K562 (cell line): ENCODE measurements around the gene SLC10A1. TPM values are rescaled to one million over a fixed set of nuclear protein-coding genes. Genes with fewer than 3 reads are reported as not detected.

ENCODE experiments used
- ATAC-seq: fragments of 200-7000 bp; cut with Tn5 transposase; 3 replicates; pipeline ENCODE4 v1.9.1; 2020; ENCODE audit warnings: moderate library complexity
- BruUV-seq: library from RNA; stranded (reverse); fragments of 400-500 nt; replicated peaks from 2 replicates; lab custom pipeline; 2021; lab: Mats Ljungman, UMichigan
- CTCF ChIA-PET: fragments of 300-600 bp; formaldehyde crosslinking; extraction: SDS; loops from one replicate; lab custom pipeline; 2021; ENCODE audit warnings: low intra/inter-chr PET ratio; lab: Yijun Ruan, JAX
- POLR2A ChIA-PET: fragments of 300-600, 350-650 bp; sonication (Branson Sonifier 250); formaldehyde crosslinking; extraction: SDS; loops from one replicate; lab custom pipeline; 2021; ENCODE audit warnings: antibody characterized with exemption, inconsistent platforms; lab: Yijun Ruan, JAX
- DNase-seq, 4 experiments: peaks; one replicate each; pipeline versions ENCODE4 v3.0.0 to v3.0.0-alpha.2; 2011 to 2018; ENCODE audit warnings: low spot score in 3 of 4, mixed read lengths in 3 of 4; ENCODE audit errors: extremely low read depth in 1 of 4
- FAIRE-seq: peaks from 2 replicates; lab custom pipeline; 2011; peaks lifted over from hg19 to GRCh38; lab: Jason Lieb, UNC
- H2AFZ ChIP-seq: 2 replicates; pipeline ENCODE4 v1.6.0; 2011; ENCODE audit warnings: low read depth, low read length, control low read depth, inconsistent platforms
- H3K27ac ChIP-seq: fragments of 200-600 bp; 3 replicates; pipeline ENCODE4 v1.8.0; 2011; ENCODE audit warnings: low read depth, mild to moderate bottlenecking, control low read depth, inconsistent platforms, low read length, moderate library complexity, mixed read lengths; ENCODE audit errors: extremely low read depth
- H3K27me3 ChIP-seq, 2 experiments: fragments of 300-600 bp in 1 of 2; 2 replicates in 1 of 2; 3 replicates in 1 of 2; pipeline versions ENCODE4 v1.6.0 to v1.8.0; 2011; ENCODE audit warnings: inconsistent platforms in 2 of 2, low read length in 2 of 2, mild to moderate bottlenecking in 1 of 2, mixed read lengths in 1 of 2, moderate library complexity in 1 of 2; ENCODE audit not compliant: control insufficient read depth in 2 of 2, insufficient read depth in 2 of 2
- H3K36me3 ChIP-seq: fragments of 300-600 bp; 3 replicates; pipeline ENCODE4 v1.8.0; 2011; ENCODE audit warnings: mild to moderate bottlenecking, low read length, inconsistent platforms; ENCODE audit not compliant: control insufficient read depth, insufficient read depth
- H3K4me1 ChIP-seq, 2 experiments: fragments of 200-600 bp in 1 of 2; replicated peaks in 1 of 2; 2 replicates in 1 of 2; 3 replicates in 1 of 2; pipeline versions ENCODE4 v1.5.1 to v1.8.0; 2011; ENCODE audit warnings: inconsistent platforms in 2 of 2, low read length in 2 of 2, mild to moderate bottlenecking in 1 of 2, mixed read lengths in 1 of 2, moderate library complexity in 1 of 2; ENCODE audit not compliant: control insufficient read depth in 2 of 2, insufficient read depth in 2 of 2
- H3K4me2 ChIP-seq: 2 replicates; pipeline ENCODE4 v1.6.1; 2011; ENCODE audit warnings: low read length, control low read depth, inconsistent platforms, mixed read lengths; ENCODE audit not compliant: insufficient read depth
- H3K4me3 ChIP-seq: fragments of 200-600 bp; sonication (generic), shearing (Covaris generic); 2 replicates; pipeline ENCODE4 v1.5.1; 2016; ENCODE audit warnings: control low read depth, inconsistent platforms
- H3K79me2 ChIP-seq: fragments of 200-600 bp; 3 replicates; pipeline ENCODE4 v1.8.0; 2011; ENCODE audit warnings: low read length, inconsistent platforms; ENCODE audit not compliant: control insufficient read depth, insufficient read depth
- H3K9ac ChIP-seq, 2 experiments: 2 replicates each; pipeline versions ENCODE4 v1.6.0 to v1.6.1; 2011; ENCODE audit warnings: low read depth in 2 of 2, low read length in 2 of 2, control low read depth in 1 of 2, inconsistent platforms in 1 of 2, mild to moderate bottlenecking in 1 of 2, mixed read lengths in 1 of 2; ENCODE audit not compliant: insufficient read depth in 1 of 2
- H3K9me1 ChIP-seq: one replicate; pipeline ENCODE4 v1.6.0; 2011; ENCODE audit warnings: inconsistent platforms, mild to moderate bottlenecking, low read length, moderate library complexity; ENCODE audit not compliant: control insufficient read depth, insufficient read depth
- H3K9me3 ChIP-seq: replicated peaks from 2 replicates; pipeline ENCODE4 v1.5.1; 2011; ENCODE audit warnings: low read depth, low read length, inconsistent platforms; ENCODE audit not compliant: control insufficient read depth, insufficient read depth
- H4K20me1 ChIP-seq: replicated peaks from 2 replicates; pipeline ENCODE4 v1.6.1; 2011; ENCODE audit warnings: low read length, inconsistent platforms, mixed read lengths; ENCODE audit not compliant: control insufficient read depth, insufficient read depth
- CEBPB ChIP-seq: fragments of 450-650 bp; IDR thresholded peaks from 2 replicates; pipeline ENCODE4 v1.6.1; 2016; ENCODE audit warnings: missing genetic modification characterization, missing compliant biosample characterization
- E2F8 ChIP-seq: fragments of 450-650 bp; IDR thresholded peaks from 2 replicates; pipeline ENCODE4 v1.7.1; 2018; ENCODE audit warnings: mild to moderate bottlenecking, low read depth; ENCODE audit not compliant: partially characterized antibody
- JUN ChIP-seq, 2 experiments: sonication (generic) in 1 of 2; formaldehyde crosslinking in 1 of 2; IDR thresholded peaks; 2 replicates each; pipeline versions ENCODE4 v1.6.1 to v1.8.0; 2012 to 2022; ENCODE audit warnings: borderline replicate concordance in 2 of 2, mild to moderate bottlenecking in 2 of 2, improper control_type of control experiment in 1 of 2, low read depth in 1 of 2, low read length in 1 of 2, missing genetic modification reagents in 1 of 2
- SPI1 ChIP-seq: IDR thresholded peaks from 2 replicates; pipeline ENCODE4 v1.6.1; 2011; ENCODE audit warnings: low read depth, low read length, control low read depth, borderline replicate concordance
- TBL1XR1 ChIP-seq, 2 experiments: IDR thresholded peaks; 2 replicates each; pipeline ENCODE4 v1.6.1; 2012; ENCODE audit warnings: improper control_type of control experiment in 2 of 2, low read length in 2 of 2, mild to moderate bottlenecking in 1 of 2
- ZNF717 ChIP-seq: fragments of 250-450 bp; sonication (Bioruptor Pico); IDR thresholded peaks from 2 replicates; pipeline ENCODE4 v1.5.0; 2021
- WGBS: fragments of 100-300 bp; shearing (Covaris generic); methylation state at CpG from one replicate; pipeline ENCODE4 v1.1.6; 2016; ENCODE audit warnings: low coverage, mixed read lengths; ENCODE audit not compliant: insufficient coverage; ENCODE audit errors: missing lambda C conversion rate; 5-methylcytosine and 5-hydroxymethylcytosine counted together
- in situ Hi-C: fragments of 300-500 bp; cut with MboI; formaldehyde crosslinking; loops from 4 replicates; pipeline ENCODE4 v1.15.0; 2018; ENCODE audit warnings: inconsistent platforms, mixed read lengths
- intact Hi-C: fragments of 100-400 bp; cut with micrococcal nuclease; formaldehyde crosslinking; loops from 2 replicates; pipeline ENCODE4 v1.14.2; 2022
- polyA plus RNA-seq, 8 experiments: library from polyadenylated mRNA; depleted of rRNA in 4 of 8; stranded (reverse) in 5 of 8; unstranded in 3 of 8; fragments of >200 nt; fragmentation: Nextera tagmentation in 2 of 8; fragmentation: Illumina TruSeq in 1 of 8; extraction: Ambion mirVana in 2 of 8; extraction: Trizol in 1 of 8; gene quantifications; 2 replicates each; pipeline versions ENCODE4 v1.2.1 to v1.2.3, GENCODE V29; 2011 to 2014; ENCODE audit warnings: inconsistent platforms in 1 of 8, missing spikeins in 1 of 8
- total RNA-seq, 7 experiments: library from RNA; depleted of rRNA in 6 of 7; stranded (reverse); fragments of >200 nt in 6 of 7; fragmentation: Illumina TruSeq in 2 of 7; extraction: Trizol in 2 of 7; gene quantifications; 2 replicates each; pipeline versions ENCODE4 v1.2.1 to v1.2.3, GENCODE V29; 2011 to 2021; ENCODE audit warnings: low replicate concordance in 1 of 7
- TF ChIP-seq, protein P1 (sequence below): fragments of 450-650 bp; formaldehyde crosslinking; IDR thresholded peaks from 2 replicates; pipeline ENCODE4 v1.4.0; 2022; ENCODE audit warnings: missing genetic modification characterization

Gene SLC10A1
- total and polyA plus RNA-seq, 9 of the 15 experiments (the other 6 are each of a cell fraction or from before 2014, with no cell fraction given), result not detected

DNA sequence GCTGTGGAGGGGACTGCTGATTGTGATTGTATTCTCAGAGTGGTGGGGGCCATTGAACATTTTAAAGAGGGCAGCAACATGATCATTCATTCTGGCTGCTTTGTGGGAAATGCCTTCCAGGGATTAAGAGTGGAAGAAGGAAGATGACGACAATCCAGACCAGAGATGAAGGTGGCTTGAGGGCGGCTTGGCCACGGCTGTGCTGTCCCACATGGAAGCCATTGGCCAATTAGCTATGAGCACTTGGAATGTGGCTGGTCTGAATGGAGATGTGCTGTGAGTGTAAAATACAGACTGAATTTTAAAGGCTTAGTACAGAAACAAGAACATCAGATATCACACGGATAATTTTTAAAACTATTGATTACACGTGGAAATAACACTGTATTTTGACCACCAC lies 19.2 kb upstream of the SLC10A1 start:
- WGBS, result 3% methylated on average over 5 of the region's 5 CpGs
- in situ Hi-C loops (loop anchor here (5.0 to 10.0 kb wide), 2 partner anchors 209 to 501 kb away; no protein-coding TSS in a partner anchor), intact Hi-C loops (no loop called here)
- Histone ChIP-seq H3K9me1 (no peaks in the 10 kb centered on the region), H3K9ac (no peak overlapping the region), H2AFZ (no peak overlapping the region), H4K20me1 (no peaks in the 10 kb centered on the region), H3K9me3 (no peaks in the 10 kb centered on the region), H3K27ac (no peak overlapping the region), H3K27me3 (peaks cover 5 to 37% of the 10 kb centered on the region in 2 experiments; a peak in 3 of 5 replicates), H3K79me2 (no peaks in the 10 kb centered on the region), H3K36me3 (no peaks in the 10 kb centered on the region), H3K4me1 (no peaks in the 10 kb centered on the region), H3K4me3 (no peak overlapping the region), H3K4me2 (no peak overlapping the region)
- DNase-seq (no peak), ATAC-seq (no peak), FAIRE-seq (no peak)
- CTCF ChIA-PET, result no interaction called here
- TF ChIP-seq SPI1, result no peak
- TF ChIP-seq, protein P1, sequence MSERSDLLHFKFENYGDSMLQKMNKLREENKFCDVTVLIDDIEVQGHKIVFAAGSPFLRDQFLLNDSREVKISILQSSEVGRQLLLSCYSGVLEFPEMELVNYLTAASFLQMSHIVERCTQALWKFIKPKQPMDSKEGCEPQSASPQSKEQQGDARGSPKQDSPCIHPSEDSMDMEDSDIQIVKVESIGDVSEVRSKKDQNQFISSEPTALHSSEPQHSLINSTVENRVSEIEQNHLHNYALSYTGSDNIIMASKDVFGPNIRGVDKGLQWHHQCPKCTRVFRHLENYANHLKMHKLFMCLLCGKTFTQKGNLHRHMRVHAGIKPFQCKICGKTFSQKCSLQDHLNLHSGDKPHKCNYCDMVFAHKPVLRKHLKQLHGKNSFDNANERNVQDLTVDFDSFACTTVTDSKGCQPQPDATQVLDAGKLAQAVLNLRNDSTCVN, result no peak
- no peak for TF ChIP-seq TBL1XR1 (IDR thresholded peaks at IDR 0.05; ENCODE audit: low read length in 2 of 2)
- no peak for TF ChIP-seq E2F8
- no peak for TF ChIP-seq CEBPB (tag)
- TF ChIP-seq JUN (IDR thresholded peaks at IDR 0.05; ENCODE audit: borderline replicate concordance, low read depth, low read length), result no peak
- TF ChIP-seq JUN (CRISPR knock-in tag; IDR thresholded peaks at IDR 0.05; ENCODE audit: borderline replicate concordance), result no peak
- TF ChIP-seq ZNF717 (CRISPR knock-in tag), result no peak
- no TSS peak for BruUV-seq
- POLR2A ChIA-PET, result interaction anchor here (1.6 kb wide), 1 partner anchor 21 kb away, joined by 3 read pairs; no protein-coding TSS in a partner anchor
